ENCODE results near the gene BHLHE23. TPM values are rescaled to one million over a fixed set of nuclear protein-coding genes. Genes with fewer than 3 reads are reported as not detected.

Gene BHLHE23
- total RNA-seq, 1 donor from 2014 or later: not detected

DNA sequence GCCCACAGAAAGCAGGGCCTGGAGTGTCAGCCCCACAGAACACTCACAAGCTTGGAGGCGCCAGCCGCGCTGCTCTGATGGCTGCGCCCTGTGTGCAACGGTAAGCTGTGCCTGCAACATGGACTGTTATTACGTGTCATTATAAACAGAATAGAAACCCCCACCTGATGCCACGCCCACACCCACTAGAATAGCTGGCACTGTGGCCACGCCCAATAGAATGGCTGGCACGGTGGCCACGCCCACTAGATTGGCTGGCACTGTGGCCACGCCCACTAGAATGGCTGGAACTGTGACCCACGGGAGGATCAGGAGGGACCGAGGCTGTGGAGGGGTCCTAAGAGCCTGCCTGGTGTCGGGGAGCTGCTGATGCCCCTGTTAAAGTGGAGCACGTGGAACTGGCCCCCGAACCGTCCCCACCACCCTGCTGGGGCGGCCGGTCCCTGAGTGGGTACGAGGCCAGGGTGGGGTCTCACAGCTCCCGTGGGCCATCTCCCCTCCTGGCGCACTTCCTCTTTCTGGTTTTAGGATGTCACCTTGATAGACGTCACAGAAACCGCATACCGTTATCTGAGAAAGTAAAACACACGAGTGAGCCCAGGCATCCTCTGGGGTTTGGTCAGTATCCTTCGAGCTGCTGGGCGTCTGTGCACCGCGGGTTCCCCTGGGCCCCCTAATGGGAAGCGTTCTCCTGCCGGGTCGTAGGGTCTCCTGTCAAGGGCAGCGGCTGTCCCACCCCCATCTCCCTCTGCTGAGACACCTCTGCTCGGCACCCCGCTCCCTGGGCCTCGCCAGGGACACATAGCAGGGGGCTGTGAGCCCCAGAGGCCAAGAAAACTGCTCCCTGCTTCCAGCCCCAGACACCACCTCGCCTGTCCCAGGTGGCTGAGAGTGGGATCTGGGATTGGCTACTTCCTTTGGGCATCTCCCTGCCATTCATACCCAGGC lies 28.9 kb downstream of the BHLHE23 start:
- DNase-seq (ENCODE audit: low read depth): no peak
- TF ChIP-seq, protein P1, sequence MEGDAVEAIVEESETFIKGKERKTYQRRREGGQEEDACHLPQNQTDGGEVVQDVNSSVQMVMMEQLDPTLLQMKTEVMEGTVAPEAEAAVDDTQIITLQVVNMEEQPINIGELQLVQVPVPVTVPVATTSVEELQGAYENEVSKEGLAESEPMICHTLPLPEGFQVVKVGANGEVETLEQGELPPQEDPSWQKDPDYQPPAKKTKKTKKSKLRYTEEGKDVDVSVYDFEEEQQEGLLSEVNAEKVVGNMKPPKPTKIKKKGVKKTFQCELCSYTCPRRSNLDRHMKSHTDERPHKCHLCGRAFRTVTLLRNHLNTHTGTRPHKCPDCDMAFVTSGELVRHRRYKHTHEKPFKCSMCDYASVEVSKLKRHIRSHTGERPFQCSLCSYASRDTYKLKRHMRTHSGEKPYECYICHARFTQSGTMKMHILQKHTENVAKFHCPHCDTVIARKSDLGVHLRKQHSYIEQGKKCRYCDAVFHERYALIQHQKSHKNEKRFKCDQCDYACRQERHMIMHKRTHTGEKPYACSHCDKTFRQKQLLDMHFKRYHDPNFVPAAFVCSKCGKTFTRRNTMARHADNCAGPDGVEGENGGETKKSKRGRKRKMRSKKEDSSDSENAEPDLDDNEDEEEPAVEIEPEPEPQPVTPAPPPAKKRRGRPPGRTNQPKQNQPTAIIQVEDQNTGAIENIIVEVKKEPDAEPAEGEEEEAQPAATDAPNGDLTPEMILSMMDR (conservative IDR thresholded peaks at IDR 0.05; ENCODE audit: low read depth, low read length): no peak
- no peak overlapping the region for H3K4me3 ChIP-seq (ENCODE audit: low read depth, low read length)

DNA sequence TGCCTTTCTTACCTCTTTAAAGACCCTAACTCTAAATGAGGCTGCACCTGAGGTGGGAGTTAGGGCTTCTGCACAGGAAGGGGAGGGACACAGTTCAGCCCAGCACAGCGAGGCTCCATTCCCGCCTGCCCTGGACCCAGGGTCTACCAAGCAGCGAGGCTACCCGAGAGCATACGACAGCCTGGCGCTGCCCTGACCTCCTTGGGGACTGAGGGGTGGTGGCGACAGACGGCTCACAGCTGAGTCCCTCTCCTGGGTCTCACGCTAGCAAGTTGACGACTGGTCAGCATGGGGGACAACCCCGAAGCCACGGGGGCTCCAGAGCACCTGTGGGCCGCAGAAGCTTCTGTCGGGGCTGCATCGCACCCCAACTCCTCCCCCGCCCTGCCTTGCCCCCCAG lies 29.9 kb downstream of the BHLHE23 start:
- TF ChIP-seq, protein P1 (conservative IDR thresholded peaks at IDR 0.05; ENCODE audit: low read depth, low read length): no peak
- no peak for DNase-seq (ENCODE audit: low read depth)
- no peak overlapping the region for H3K4me3 ChIP-seq (ENCODE audit: low read depth, low read length)

DNA sequence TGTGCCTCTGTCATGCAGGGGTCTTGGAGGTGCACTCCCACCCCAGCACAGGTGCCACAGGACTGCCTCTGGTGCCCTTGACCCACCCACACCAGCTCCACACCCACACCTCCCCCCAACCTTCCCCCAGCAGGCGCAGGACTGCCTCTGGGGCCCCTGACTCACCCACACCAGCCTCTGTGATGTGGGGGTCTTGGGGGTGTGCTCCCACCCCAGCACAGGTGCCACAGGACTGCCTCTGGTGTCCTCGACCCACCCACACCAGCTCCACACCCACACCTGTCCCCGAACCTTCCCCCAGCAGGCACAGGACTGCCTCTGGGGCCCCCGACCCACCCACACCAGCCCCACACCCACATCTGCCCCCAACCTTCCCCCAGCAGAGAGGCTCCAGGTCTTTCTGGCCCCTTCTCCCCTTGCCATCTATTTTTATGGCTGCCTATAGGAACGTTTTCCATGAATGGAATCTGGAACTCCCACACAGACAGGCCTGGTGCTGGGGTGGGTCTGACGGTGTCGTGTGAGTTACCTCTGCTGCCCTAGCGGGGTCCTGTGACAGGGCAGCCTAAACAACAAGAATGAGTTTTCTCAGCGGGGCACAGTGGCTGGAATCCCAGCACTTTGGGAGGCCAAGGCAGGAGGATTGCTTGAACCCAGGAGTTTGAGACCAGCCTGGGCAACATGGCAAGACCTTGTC lies 30.8 kb downstream of the BHLHE23 start:
- H3K4me3 ChIP-seq (ENCODE audit: low read depth, low read length): no peak overlapping the region
- no peak for DNase-seq (ENCODE audit: low read depth)
- TF ChIP-seq, protein P1 (conservative IDR thresholded peaks at IDR 0.05; ENCODE audit: low read depth, low read length): no peak

DNA sequence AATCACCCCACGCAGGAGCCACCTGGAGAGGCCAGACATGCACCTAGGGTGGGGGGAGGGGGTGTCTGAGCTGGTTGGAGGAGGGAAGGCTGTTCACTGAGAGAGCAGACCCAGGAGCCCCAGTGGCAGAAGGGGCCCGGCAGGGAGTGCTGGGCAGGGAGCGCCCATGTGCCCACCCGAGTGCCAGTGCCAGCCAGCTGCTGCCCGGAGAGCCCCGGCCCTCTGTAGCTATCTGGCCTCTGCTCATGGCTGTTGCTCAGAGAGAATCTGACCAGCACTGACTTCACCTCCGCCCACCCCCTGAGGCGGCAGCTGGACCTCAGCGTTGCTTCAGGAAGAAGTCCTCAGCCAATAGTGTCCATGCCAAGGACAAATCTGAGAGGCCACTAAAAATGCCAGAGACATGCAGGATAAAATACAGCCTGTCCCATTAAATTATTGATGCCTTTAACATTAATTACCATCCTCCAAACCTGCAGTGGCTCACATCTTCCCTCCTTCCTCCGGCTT lies 31.5 kb downstream of the BHLHE23 start:
- H3K4me3 ChIP-seq (ENCODE audit: low read depth, low read length): no peak overlapping the region
- TF ChIP-seq, protein P1 (conservative IDR thresholded peaks at IDR 0.05; ENCODE audit: low read depth, low read length): no peak
- DNase-seq (ENCODE audit: low read depth): no peak

DNA sequence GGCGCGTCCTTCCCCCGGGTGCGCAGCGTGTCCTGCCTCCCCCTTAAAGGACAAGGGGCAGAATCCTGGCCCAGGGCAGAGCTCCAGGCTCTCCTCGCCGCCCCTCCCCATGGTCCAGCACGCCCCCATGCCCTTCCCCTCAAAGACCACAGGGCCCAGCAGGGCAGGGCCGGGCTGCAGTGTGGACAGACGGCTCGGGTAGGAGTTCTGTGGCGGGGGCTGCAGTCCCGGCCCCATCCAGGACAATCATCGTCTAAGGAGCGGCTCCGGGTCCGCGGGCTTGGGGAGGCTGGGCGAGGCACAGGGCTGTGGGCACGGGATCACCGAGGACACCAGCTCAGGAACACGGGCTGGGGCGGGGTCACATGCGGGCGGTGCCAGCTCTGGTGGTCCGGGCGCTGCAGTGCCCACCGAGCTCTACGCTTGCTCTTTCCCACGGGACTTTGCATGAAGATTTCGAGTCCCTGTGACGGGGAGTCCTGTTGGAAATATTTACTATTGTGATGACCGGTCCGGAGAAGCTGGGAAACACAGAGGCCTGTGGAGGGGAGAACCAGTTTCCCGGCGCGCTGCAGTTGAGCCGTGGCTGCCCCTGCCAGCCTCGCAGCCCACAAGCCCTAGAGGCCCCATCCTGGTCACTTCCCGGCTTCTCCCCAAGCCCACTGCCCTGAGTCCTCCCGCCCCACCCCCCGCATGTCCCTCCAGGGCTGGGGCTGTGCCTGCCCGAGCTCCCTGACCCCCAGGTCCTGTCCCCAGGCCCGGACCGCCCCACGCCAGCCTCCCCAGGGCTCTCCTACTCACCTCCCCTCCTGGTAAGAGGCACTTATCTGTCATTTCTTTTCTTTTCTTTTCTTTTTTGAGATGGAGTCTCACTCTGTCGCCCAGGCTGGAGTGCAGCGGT lies 33.7 kb downstream of the BHLHE23 start:
- no peak overlapping the region for H3K4me3 ChIP-seq (ENCODE audit: low read depth, low read length)
- TF ChIP-seq, protein P1 (conservative IDR thresholded peaks at IDR 0.05; ENCODE audit: low read depth, low read length): no peak
- no peak for DNase-seq (ENCODE audit: low read depth)

Data from epithelial cell of proximal tubule (primary cell).